Testis (tissue), 3 donors: Measurements from ENCODE around the gene SCRN1. TPM values are rescaled to one million over a fixed set of nuclear protein-coding genes. Genes with fewer than 3 reads are reported as not detected.
"Not testable (repeated sequence)": the region's sequence is repeated elsewhere in the genome, so short reads cannot be mapped to it uniquely, and the experiment has no call there.

Source experiments
- DNase-seq: peaks from one replicate; pipeline ENCODE4 v3.0.0-alpha.2; 2019
- H3K27ac ChIP-seq, 2 donors: fragments of 200-600 bp; sonication (generic); one replicate each; pipeline ENCODE4 v1.5.1; 2019
- H3K27me3 ChIP-seq: fragments of 200-600 bp; sonication (generic); one replicate; pipeline ENCODE4 v1.5.1; 2019
- H3K36me3 ChIP-seq: fragments of 200-600 bp; sonication (generic); one replicate; pipeline ENCODE4 v1.5.1; 2017; ENCODE audit warnings: low read depth; ENCODE audit errors: missing control alignments
- H3K4me1 ChIP-seq: fragments of 200-600 bp; sonication (generic); one replicate; pipeline ENCODE4 v1.5.1; 2019
- H3K4me3 ChIP-seq, 2 donors: fragments of 200-600 bp; sonication (generic); one replicate each; pipeline ENCODE4 v1.5.1; 2017 to 2019
- H3K9me3 ChIP-seq: fragments of 200-600 bp; sonication (generic); one replicate; pipeline ENCODE4 v1.5.1; 2017
- CTCF ChIP-seq, 3 experiments: fragments of 450-650 bp in 2 of 3; fragments of 200-600 bp in 1 of 3; sonication (generic) in 1 of 3; IDR thresholded peaks; one replicate each; pipeline ENCODE4 v1.5.1; 2016 to 2019; ENCODE audit warnings: antibody characterized with exemption in 3 of 3, mild to moderate bottlenecking in 2 of 3, moderate library complexity in 1 of 3
- POLR2A ChIP-seq: fragments of 450-650 bp; IDR thresholded peaks from one replicate; pipeline ENCODE4 v1.6.1; 2017; ENCODE audit warnings: antibody characterized with exemption, mild to moderate bottlenecking, moderate library complexity
- WGBS, 2 donors: methylation state at CpG; one replicate each; pipeline ENCODE4 v1.1.5; 2018; 5-methylcytosine and 5-hydroxymethylcytosine counted together
- intact Hi-C: fragments of 100-400 bp; cut with DNase I; formaldehyde crosslinking; loops from one replicate; pipeline ENCODE4 v1.15.1; 2023; ENCODE audit warnings: low total_unique reads
- polyA plus RNA-seq: library from polyadenylated mRNA; stranded (reverse); fragments of 350-450 nt; fragmentation: Illumina TruSeq; extraction: RNeasy Lipid Tissue Mini Kit (QIAGEN cat#74804); gene quantifications from one replicate; pipeline ENCODE4 v1.2.3, GENCODE V29; 2014; ENCODE audit warnings: low read depth, low replicate concordance; ENCODE audit not compliant: insufficient read depth
- total RNA-seq, 2 donors: library from RNA; depleted of rRNA; stranded (reverse); fragments of >200 nt; gene quantifications; one replicate each; pipeline ENCODE4 v1.2.3, GENCODE V29; 2016

The SCRN1 gene
- total and polyA plus RNA-seq, 3 donors from 2014 or later, result 56.8 to 107 (median 78.0) TPM

DNA sequence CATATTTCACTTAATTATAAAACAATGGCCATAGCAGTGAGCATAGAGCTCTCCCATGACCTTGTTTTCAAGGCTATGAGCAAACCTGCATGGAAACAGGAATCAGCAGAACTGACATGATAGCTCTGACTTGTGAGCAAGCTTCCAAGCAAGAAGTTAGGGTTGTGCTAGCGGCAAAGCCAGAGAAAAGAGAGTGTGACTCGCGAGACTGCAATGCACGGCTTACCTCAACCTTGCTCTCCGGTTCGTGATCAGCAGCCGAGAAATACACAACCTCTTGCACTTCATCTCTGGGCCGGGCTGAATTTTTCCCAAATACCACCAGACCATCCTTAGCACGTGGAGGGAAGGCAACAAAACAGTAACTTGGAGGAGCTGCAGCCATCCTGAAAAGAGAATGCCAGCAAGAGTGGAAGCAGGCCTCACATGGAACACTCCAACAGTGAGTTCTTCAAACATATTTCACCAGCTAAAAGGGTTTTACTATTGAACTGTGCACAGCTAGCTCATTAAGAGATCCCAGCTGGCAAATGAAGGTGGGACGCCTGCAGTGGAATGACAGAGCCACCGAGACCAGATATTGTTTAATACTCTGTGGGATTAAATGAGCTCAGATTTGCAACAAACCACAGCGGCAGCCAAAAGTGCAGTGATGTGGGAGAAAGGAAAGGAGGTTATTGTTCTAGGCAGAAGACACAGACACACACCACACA is 20.8 kb downstream of the SCRN1 start:
- Histone ChIP-seq H3K4me3 (no peak overlapping the region), H3K4me1 (peaks cover 14% of the 10 kb centered on the region), H3K27me3 (no peaks in the 10 kb centered on the region), H3K27ac (no peak overlapping the region), H3K9me3 (no peaks in the 10 kb centered on the region), H3K36me3 (no peaks in the 10 kb centered on the region)
- WGBS, 2 donors, result 81 to 85% methylated on average over 12 of the region's 12 CpGs
- TF ChIP-seq CTCF (IDR thresholded peaks at IDR 0.05), result no peak
- no peak for TF ChIP-seq POLR2A
- no peak for DNase-seq
- intact Hi-C loops, result no loop called here

DNA sequence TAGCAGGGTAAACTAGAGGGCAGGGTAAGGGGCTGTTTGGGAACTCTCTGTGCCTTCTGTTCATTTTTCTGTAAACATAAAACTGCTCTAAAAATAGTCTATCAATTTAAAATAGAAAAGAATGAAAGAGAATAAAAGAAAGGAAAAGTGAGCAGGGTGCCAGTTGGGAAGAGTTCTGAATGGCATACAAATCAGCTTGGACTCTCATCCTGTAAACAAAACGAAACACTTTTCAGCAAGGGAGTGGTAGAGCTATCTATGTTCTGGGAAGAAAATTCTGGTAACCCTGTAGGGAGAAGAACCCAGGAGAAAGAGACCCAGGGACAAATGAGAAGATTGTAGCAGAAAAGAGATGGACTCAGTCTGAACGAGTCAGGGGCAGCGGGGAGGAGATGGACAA is 24.6 kb downstream of the SCRN1 start:
- Histone ChIP-seq H3K4me3 (no peak overlapping the region), H3K36me3 (no peaks in the 10 kb centered on the region), H3K27ac (no peak overlapping the region), H3K9me3 (no peaks in the 10 kb centered on the region), H3K4me1 (peaks cover 4% of the 10 kb centered on the region), H3K27me3 (no peaks in the 10 kb centered on the region)
- no peak for DNase-seq
- 56 to 58% methylated on average over 3 of the region's 3 CpGs for WGBS, 2 donors
- intact Hi-C loops, result no loop called here
- no peak for TF ChIP-seq CTCF (IDR thresholded peaks at IDR 0.05)
- TF ChIP-seq POLR2A, result no peak

- Histone ChIP-seq H3K4me3 (no peak overlapping the region), H3K27me3 (no peaks in the 10 kb centered on the region), H3K4me1 (peaks cover 4% of the 10 kb centered on the region), H3K36me3 (no peaks in the 10 kb centered on the region), H3K9me3 (no peaks in the 10 kb centered on the region), H3K27ac (no peak overlapping the region)
- no peak for DNase-seq
- intact Hi-C loops, result no loop called here
- 89 to 95% methylated on average over 1 of the region's 1 CpG for WGBS, 2 donors
- TF ChIP-seq POLR2A (no peak), CTCF (IDR thresholded peaks at IDR 0.05) (no peak)
Measured at GRCh38 chr7:29962035-29962434, 27.6 kb downstream of the SCRN1 start.

- H3K36me3 ChIP-seq, H3K27ac ChIP-seq, H3K27me3 ChIP-seq, H3K4me1 ChIP-seq, intact Hi-C loops, DNase-seq, H3K9me3 ChIP-seq, H3K4me3 ChIP-seq: not testable (repeated sequence)
- WGBS, 2 donors, result 87 to 88% methylated on average over 1 to 12 of the region's 19 CpGs
Measured at GRCh38 chr7:29961611-29962010, 28.0 kb downstream of the SCRN1 start.

- 93 to 94% methylated on average over 8 of the region's 8 CpGs for WGBS, 2 donors
- Histone ChIP-seq H3K36me3 (no peaks in the 10 kb centered on the region), H3K27ac (no peak overlapping the region), H3K4me1 (no peaks in the 10 kb centered on the region), H3K27me3 (no peaks in the 10 kb centered on the region), H3K4me3 (no peak overlapping the region), H3K9me3 (no peaks in the 10 kb centered on the region)
- TF ChIP-seq CTCF (IDR thresholded peaks at IDR 0.05), result no peak
- no peak for TF ChIP-seq POLR2A
- intact Hi-C loops, result no loop called here
- DNase-seq, result no peak
Measured at GRCh38 chr7:29958667-29959358, 30.8 kb downstream of the SCRN1 start.
